HepG2 (cell line): ENCODE measurements around the gene HNRNPA2B1. TPM values are rescaled to one million over a fixed set of nuclear protein-coding genes. Genes with fewer than 3 reads are reported as not detected.
A peak's percentile ranks its signal among the peaks of the same experiment; 100 is the strongest.

ENCODE experiments used
- CCAR2 ChIP-seq: fragments of 200-400 bp; formaldehyde crosslinking; optimal IDR thresholded peaks from 2 replicates; pipeline ENCODE3; 2018; ENCODE audit warnings: low read depth, mild to moderate bottlenecking, low read length, moderate library complexity
- CREB1 ChIP-seq, 2 experiments: fragments of 450-650 bp in 1 of 2; IDR thresholded peaks; 2 replicates each; pipeline ENCODE4 v1.6.1; 2016 to 2017; ENCODE audit warnings: control low read depth in 1 of 2, mild to moderate bottlenecking in 1 of 2, missing compliant biosample characterization in 1 of 2, missing genetic modification characterization in 1 of 2
- ETV5 ChIP-seq: IDR thresholded peaks from 2 replicates; pipeline ENCODE4 v1.6.1; 2018; ENCODE audit warnings: missing biosample characterization, missing genetic modification reagents, inconsistent platforms, borderline replicate concordance
- NR2C2 ChIP-seq: sonication (generic); formaldehyde crosslinking; IDR thresholded peaks from 2 replicates; pipeline ENCODE4 v1.4.0; 2020; ENCODE audit warnings: missing genetic modification reagents, mild to moderate bottlenecking, moderate library complexity, borderline replicate concordance
- PAX8 ChIP-seq: sonication (generic); formaldehyde crosslinking; IDR thresholded peaks from 2 replicates; pipeline ENCODE4 v1.8.0; 2022; ENCODE audit warnings: mild to moderate bottlenecking, missing genetic modification reagents, borderline replicate concordance
- PRMT3 ChIP-seq: sonication (generic); formaldehyde crosslinking; IDR thresholded peaks from 2 replicates; pipeline ENCODE4 v1.8.1; 2022; ENCODE audit warnings: low read depth, mild to moderate bottlenecking, moderate library complexity, missing genetic modification reagents, borderline replicate concordance
- SAP130 ChIP-seq: IDR thresholded peaks from 2 replicates; pipeline ENCODE4 v1.6.1; 2016; ENCODE audit warnings: low read depth
- SMYD3 ChIP-seq: sonication (generic); formaldehyde crosslinking; IDR thresholded peaks from 2 replicates; pipeline ENCODE4 v1.8.1; 2023; ENCODE audit warnings: mild to moderate bottlenecking, missing genetic modification reagents
- SNRNP70 ChIP-seq: fragments of 200-400 bp; formaldehyde crosslinking; IDR thresholded peaks from 2 replicates; pipeline ENCODE4 v1.6.1; 2017; ENCODE audit warnings: mild to moderate bottlenecking, low read depth, low read length, moderate library complexity
- SOX5 ChIP-seq: IDR thresholded peaks from 2 replicates; pipeline ENCODE4 v1.6.1; 2016; ENCODE audit warnings: borderline replicate concordance
- SPEN ChIP-seq: sonication (generic); formaldehyde crosslinking; IDR thresholded peaks from 2 replicates; pipeline ENCODE4 v1.5.1; 2020; ENCODE audit warnings: low read depth, mild to moderate bottlenecking, missing genetic modification reagents
- THAP11 ChIP-seq: IDR thresholded peaks from 2 replicates; pipeline ENCODE4 v1.6.1; 2016; ENCODE audit warnings: missing biosample characterization, missing genetic modification reagents
- THYN1 ChIP-seq: sonication (generic); formaldehyde crosslinking; IDR thresholded peaks from 2 replicates; pipeline ENCODE4 v1.8.1; 2023; ENCODE audit warnings: low read depth, mild to moderate bottlenecking, moderate library complexity, missing genetic modification reagents, borderline replicate concordance
- ZNF205 ChIP-seq: IDR thresholded peaks from 2 replicates; pipeline ENCODE4 v1.6.1; 2018; ENCODE audit warnings: missing biosample characterization, missing genetic modification reagents
- ZNF709 ChIP-seq: sonication (generic); formaldehyde crosslinking; IDR thresholded peaks from 2 replicates; pipeline ENCODE4 v1.5.0; 2020; ENCODE audit warnings: mild to moderate bottlenecking, missing genetic modification reagents
- ZNF83 ChIP-seq: sonication (generic); formaldehyde crosslinking; IDR thresholded peaks from 2 replicates; pipeline ENCODE4 v1.4.0; 2020; ENCODE audit warnings: missing genetic modification reagents, mild to moderate bottlenecking, borderline replicate concordance
- polyA plus RNA-seq, 8 experiments: library from polyadenylated mRNA; depleted of rRNA in 3 of 8; stranded (reverse) in 7 of 8; unstranded in 1 of 8; fragments of >200 nt; fragmentation: Illumina TruSeq in 4 of 8; extraction: Trizol in 4 of 8; gene quantifications; 2 replicates each; pipeline versions ENCODE4 v1.2.1 to v1.2.3, GENCODE V29; 2011 to 2016; ENCODE audit warnings: low read depth in 4 of 8, missing spikeins in 1 of 8, mixed read lengths in 1 of 8; ENCODE audit not compliant: insufficient read depth in 1 of 8
- total RNA-seq, 5 experiments: library from RNA; depleted of rRNA; stranded (reverse); fragments of >200 nt; fragmentation: Illumina TruSeq; extraction: Trizol; gene quantifications; 2 replicates each; pipeline ENCODE4 v1.2.3, GENCODE V29; 2016; ENCODE audit warnings: low read depth in 1 of 5
- TF ChIP-seq, protein P1 (sequence below): sonication (generic); formaldehyde crosslinking; IDR thresholded peaks from 2 replicates; pipeline ENCODE4 v1.5.1; 2020; ENCODE audit warnings: missing genetic modification reagents, mild to moderate bottlenecking, borderline replicate concordance
- TF ChIP-seq, protein P2 (sequence below): sonication (generic); formaldehyde crosslinking; IDR thresholded peaks from 2 replicates; pipeline ENCODE4 v1.4.0; 2020; ENCODE audit warnings: low read depth, missing genetic modification reagents
- TF ChIP-seq, protein P3 (sequence below): sonication (generic); formaldehyde crosslinking; IDR thresholded peaks from 2 replicates; pipeline ENCODE4 v1.4.0; 2020; ENCODE audit warnings: mild to moderate bottlenecking, missing genetic modification reagents, borderline replicate concordance
- TF ChIP-seq, protein P4 (sequence below): sonication (generic); formaldehyde crosslinking; IDR thresholded peaks from 2 replicates; pipeline ENCODE4 v1.4.0; 2020; ENCODE audit warnings: mild to moderate bottlenecking, low read depth, missing genetic modification reagents
- TF ChIP-seq, protein P5 (sequence below): sonication (generic); formaldehyde crosslinking; IDR thresholded peaks from 2 replicates; pipeline ENCODE4 v1.4.0; 2020; ENCODE audit warnings: missing genetic modification reagents

HNRNPA2B1 gene
- total and polyA plus RNA-seq, 2 of the 13 experiments (the other 11 are each of a cell fraction or from before 2014, with no cell fraction given), result 193 to 412 TPM

DNA sequence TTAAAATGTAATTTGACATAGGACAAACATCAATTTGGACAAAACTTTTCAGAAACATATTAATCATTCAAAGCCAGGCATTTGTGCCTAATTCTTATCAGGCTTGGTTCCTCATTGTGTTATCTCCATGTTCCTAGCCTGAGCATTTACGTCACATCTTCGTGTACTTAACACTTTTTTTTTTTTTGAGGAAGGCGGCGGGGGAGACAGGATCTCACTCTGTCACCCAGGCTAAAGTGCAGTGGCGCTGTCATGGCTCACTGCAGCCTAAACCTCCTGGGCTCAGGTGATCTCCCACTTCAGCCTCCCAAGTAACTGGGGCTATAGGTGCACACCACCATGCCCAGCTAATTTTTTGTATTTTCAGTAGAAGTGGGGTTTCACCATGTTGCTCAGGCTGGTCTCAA is 19.8 kb downstream of the HNRNPA2B1 start (continued):
- TF ChIP-seq PAX8 (no peak), SPEN (CRISPR knock-in tag) (no peak), CREB1 (IDR thresholded peaks at IDR 0.05) (peak; percentile 22; the same call in 1 of the 2 replicates), CREB1 (CRISPR knock-in tag; IDR thresholded peaks at IDR 0.05) (no peak), PRMT3 (no peak), ZNF709 (CRISPR knock-in tag) (no peak), ZNF83 (CRISPR knock-in tag) (no peak), CCAR2 (no peak), NR2C2 (no peak), ETV5 (no peak), THAP11 (CRISPR knock-in tag) (no peak), SMYD3 (CRISPR knock-in tag) (no peak), ZNF205 (CRISPR knock-in tag) (no peak), THYN1 (CRISPR knock-in tag) (no peak), SOX5 (CRISPR knock-in tag) (no peak), SAP130 (CRISPR knock-in tag) (no peak), SNRNP70 (no peak)
- TF ChIP-seq, protein P1, sequence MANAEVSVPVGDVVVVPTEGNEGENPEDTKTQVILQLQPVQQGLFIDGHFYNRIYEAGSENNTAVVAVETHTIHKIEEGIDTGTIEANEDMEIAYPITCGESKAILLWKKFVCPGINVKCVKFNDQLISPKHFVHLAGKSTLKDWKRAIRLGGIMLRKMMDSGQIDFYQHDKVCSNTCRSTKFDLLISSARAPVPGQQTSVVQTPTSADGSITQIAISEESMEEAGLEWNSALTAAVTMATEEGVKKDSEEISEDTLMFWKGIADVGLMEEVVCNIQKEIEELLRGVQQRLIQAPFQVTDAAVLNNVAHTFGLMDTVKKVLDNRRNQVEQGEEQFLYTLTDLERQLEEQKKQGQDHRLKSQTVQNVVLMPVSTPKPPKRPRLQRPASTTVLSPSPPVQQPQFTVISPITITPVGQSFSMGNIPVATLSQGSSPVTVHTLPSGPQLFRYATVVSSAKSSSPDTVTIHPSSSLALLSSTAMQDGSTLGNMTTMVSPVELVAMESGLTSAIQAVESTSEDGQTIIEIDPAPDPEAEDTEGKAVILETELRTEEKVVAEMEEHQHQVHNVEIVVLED, result no peak
- TF ChIP-seq, protein P2, sequence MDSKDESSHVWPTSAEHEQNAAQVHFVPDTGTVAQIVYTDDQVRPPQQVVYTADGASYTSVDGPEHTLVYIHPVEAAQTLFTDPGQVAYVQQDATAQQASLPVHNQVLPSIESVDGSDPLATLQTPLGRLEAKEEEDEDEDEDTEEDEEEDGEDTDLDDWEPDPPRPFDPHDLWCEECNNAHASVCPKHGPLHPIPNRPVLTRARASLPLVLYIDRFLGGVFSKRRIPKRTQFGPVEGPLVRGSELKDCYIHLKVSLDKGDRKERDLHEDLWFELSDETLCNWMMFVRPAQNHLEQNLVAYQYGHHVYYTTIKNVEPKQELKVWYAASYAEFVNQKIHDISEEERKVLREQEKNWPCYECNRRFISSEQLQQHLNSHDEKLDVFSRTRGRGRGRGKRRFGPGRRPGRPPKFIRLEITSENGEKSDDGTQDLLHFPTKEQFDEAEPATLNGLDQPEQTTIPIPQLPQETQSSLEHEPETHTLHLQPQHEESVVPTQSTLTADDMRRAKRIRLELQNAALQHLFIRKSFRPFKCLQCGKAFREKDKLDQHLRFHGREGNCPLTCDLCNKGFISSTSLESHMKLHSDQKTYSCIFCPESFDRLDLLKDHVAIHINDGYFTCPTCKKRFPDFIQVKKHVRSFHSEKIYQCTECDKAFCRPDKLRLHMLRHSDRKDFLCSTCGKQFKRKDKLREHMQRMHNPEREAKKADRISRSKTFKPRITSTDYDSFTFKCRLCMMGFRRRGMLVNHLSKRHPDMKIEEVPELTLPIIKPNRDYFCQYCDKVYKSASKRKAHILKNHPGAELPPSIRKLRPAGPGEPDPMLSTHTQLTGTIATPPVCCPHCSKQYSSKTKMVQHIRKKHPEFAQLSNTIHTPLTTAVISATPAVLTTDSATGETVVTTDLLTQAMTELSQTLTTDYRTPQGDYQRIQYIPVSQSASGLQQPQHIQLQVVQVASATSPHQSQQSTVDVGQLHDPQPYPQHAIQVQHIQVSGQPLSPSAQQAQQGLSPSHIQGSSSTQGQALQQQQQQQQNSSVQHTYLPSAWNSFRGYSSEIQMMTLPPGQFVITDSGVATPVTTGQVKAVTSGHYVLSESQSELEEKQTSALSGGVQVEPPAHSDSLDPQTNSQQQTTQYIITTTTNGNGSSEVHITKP (CRISPR knock-in tag), result no peak
- TF ChIP-seq, protein P3, sequence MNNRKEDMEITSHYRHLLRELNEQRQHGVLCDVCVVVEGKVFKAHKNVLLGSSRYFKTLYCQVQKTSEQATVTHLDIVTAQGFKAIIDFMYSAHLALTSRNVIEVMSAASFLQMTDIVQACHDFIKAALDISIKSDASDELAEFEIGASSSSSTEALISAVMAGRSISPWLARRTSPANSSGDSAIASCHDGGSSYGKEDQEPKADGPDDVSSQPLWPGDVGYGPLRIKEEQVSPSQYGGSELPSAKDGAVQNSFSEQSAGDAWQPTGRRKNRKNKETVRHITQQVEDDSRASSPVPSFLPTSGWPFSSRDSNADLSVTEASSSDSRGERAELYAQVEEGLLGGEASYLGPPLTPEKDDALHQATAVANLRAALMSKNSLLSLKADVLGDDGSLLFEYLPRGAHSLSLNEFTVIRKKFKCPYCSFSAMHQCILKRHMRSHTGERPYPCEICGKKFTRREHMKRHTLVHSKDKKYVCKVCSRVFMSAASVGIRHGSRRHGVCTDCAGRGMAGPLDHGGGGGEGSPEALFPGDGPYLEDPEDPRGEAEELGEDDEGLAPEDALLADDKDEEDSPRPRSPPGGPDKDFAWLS (CRISPR knock-in tag), result no peak
- TF ChIP-seq, protein P4, sequence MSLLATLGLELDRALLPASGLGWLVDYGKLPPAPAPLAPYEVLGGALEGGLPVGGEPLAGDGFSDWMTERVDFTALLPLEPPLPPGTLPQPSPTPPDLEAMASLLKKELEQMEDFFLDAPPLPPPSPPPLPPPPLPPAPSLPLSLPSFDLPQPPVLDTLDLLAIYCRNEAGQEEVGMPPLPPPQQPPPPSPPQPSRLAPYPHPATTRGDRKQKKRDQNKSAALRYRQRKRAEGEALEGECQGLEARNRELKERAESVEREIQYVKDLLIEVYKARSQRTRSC, result no peak
- TF ChIP-seq, protein P5, sequence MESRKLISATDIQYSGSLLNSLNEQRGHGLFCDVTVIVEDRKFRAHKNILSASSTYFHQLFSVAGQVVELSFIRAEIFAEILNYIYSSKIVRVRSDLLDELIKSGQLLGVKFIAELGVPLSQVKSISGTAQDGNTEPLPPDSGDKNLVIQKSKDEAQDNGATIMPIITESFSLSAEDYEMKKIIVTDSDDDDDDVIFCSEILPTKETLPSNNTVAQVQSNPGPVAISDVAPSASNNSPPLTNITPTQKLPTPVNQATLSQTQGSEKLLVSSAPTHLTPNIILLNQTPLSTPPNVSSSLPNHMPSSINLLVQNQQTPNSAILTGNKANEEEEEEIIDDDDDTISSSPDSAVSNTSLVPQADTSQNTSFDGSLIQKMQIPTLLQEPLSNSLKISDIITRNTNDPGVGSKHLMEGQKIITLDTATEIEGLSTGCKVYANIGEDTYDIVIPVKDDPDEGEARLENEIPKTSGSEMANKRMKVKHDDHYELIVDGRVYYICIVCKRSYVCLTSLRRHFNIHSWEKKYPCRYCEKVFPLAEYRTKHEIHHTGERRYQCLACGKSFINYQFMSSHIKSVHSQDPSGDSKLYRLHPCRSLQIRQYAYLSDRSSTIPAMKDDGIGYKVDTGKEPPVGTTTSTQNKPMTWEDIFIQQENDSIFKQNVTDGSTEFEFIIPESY (CRISPR knock-in tag), result peak; percentile 59
